ENCODE measurements around the gene NALCN.

NALCN gene

GRCh38 chr13:101146101-101146898 is 270.0 kb downstream of the NALCN start:
- DNase-seq = no peak
- intact Hi-C loops (cut with DNase I) = loop anchor here (10.0 kb wide), 2 partner anchors 609 to 769 kb away; no protein-coding TSS in a partner anchor

GRCh38 chr13:101144808-101145419 is 271.4 kb downstream of the NALCN start:
- DNase-seq = no peak

DNA sequence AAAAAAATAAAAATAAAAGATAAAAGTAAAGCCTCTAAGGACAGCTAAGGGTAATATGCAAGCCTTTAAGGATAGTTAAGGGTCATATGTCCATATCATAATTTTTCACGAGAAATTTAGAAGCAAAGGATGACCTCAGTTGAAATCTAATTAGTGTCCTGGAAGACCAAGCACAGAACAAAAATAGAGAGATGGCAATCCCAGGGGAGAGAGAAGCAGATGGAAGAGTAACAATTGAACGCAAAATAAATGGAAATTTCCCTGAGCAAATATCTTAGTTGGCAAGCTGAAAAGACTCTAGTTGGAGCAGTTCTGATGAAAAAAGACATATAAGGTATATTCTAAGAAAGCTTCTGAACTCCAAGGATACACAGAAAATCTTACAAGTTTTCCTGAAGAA is 275.4 kb downstream of the NALCN start:
- intact Hi-C loops (cut with DNase I) = loop anchor here (10.0 kb wide), 2 partner anchors 614 to 774 kb away; no protein-coding TSS in a partner anchor
- no peak for DNase-seq

More at GRCh38 chr13:101144808-101145419, 271.4 kb downstream of the NALCN start:
- intact Hi-C loops (cut with DNase I) = loop anchor here (1.0 to 10.0 kb wide), 3 partner anchors 329 to 770 kb away; no protein-coding TSS in a partner anchor

DNA sequence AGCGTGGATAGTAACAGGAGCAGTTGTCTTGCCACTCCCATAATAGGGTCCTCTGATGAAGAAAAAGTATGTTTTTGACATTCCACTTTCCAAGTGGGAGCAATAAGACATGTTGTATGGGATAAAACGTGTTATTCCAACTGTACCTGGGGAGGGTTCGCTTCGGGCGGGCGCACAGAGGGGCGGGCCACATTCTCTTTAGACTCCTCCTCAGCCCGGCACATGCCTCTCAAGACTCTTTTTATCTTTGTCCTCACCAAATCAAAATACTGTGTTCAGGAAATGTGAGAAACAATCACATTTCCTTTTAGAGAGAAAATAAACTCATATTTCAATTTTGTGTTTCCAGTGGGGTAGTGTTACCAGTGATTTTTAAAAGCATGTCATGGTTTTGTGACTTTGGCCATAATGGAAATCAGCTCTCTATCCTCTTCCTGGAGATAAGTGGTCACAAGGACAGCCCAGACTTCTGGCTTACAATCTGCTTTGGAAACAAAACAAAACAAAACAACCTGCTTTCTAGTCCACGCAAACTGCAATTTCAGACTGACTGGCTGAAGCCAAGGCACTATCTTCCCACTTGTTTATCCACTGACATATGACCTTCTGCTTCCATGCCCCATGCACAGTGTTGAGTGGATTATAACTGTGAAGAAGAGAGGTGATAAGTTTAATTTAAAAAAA is 276.1 kb downstream of the NALCN start:
- no peak for DNase-seq
- intact Hi-C loops (cut with DNase I) = loop anchor here (10.0 kb wide), 2 partner anchors 615 to 775 kb away; no protein-coding TSS in a partner anchor

GRCh38 chr13:101139081-101139480 is 277.2 kb downstream of the NALCN start:
- intact Hi-C loops (cut with DNase I) = no loop called here
- no peak for DNase-seq

DNA sequence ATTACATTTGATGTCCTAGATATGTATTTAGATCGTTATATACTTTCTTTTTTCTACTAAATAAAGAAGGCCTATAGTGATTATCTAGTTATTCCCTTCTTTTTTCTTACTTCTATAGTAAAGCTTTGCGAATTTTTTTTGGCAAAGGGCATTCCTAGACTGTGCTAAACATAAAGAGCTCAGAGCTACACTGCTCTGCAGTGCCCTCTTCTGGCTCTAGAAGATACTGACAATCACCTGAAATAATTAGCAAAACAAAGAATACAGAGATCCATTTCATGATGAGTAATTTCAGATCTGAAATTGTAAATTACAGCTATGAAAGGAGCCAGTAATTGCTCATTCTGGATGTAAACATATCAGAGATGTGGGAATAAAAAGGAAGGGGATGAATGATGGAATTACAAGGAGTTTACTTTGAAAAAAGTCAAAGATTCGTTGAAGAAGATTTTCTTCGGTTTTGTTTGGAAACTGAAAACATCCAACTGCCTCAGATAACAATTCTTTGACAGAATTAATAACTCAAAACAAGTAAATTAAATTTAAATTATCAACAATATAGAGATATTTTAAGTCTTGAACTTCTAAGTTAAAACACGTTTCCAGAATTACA is 288.5 kb downstream of the NALCN start:
- DNase-seq = peak in 2 of 10 donors; percentile 11 to 21
- intact Hi-C loops (cut with DNase I) = loop anchor here (10.0 kb wide), 1 partner anchor 1473 kb away; no protein-coding TSS in a partner anchor

DNA sequence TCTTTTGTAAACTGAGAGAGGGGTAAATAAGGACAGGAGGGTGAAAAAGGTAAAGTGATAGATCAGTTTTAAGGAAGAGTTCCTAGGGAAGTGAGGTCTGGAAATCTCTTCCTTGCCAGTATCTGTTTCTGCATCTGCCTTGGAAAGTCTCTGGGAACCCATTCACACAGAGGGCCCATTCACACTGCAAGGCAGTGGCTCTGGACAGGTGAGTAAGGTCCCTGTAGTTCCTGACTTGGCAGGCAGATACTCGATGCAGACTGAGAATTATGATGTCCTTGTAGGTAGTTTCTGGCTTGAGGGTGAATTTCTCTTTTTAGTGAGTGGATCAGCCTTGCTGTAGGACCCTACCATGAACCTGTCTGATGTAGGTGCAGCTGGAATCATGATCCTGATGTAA is 293.3 kb downstream of the NALCN start:
- intact Hi-C loops (cut with DNase I) = loop anchor here (10.0 kb wide), 1 partner anchor 1468 kb away; no protein-coding TSS in a partner anchor
- no peak for DNase-seq

DNA sequence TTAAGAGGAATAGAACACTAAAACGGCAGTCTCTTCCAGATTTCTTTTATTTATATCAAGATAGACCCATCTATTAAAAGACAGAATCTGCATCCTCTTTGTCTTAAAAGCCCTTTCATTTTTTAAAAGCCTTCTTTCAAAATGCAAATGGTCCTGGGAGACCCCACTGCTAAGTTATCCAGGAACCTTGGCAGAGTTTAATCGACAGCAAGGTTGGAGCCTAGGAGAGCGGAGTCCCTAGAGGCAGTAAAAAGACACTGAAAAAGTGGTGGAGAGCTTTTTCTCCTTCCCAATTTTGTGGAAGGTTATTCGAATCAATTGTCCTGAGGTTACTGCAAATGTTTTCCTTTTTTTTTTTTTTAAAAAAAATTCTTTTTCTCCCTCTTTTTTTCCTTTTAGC is 294.7 kb downstream of the NALCN start:
- DNase-seq = no peak
- intact Hi-C loops (cut with DNase I) = loop anchor here (10.0 kb wide), 1 partner anchor 1467 kb away; no protein-coding TSS in a partner anchor

- intact Hi-C loops (cut with DNase I) = loop anchor here (10.0 kb wide), 1 partner anchor 1465 kb away; no protein-coding TSS in a partner anchor
- no peak for DNase-seq
These were observed 296.3 kb downstream of the NALCN start for GRCh38 chr13:101120007-101120406.

- no peak for DNase-seq
- intact Hi-C loops (cut with DNase I) = no loop called here
These were observed 299.5 kb downstream of the NALCN start for GRCh38 chr13:101116826-101117225.

DNA sequence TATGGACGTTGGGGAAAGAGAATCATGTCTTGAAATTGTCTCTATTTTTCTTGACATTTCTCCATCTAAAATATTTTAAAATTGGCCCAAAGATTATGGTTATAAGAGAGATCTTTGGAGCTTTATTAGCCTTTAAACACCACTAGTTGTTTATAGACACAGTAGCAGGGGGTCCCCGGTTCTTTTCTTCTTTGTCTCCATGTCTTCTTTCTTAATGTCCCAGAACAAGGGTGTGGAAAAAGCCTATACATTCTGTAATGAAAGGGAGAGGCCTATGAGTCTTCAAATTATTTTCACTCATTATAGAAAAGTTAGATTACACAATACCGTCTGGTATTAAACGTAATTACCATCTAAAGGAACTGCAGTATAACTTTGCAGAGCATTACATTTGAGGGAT is 300.0 kb downstream of the NALCN start:
- intact Hi-C loops (cut with DNase I) = no loop called here
- no peak for DNase-seq

- intact Hi-C loops (cut with DNase I) = no loop called here
- DNase-seq = no peak
These were observed 300.5 kb downstream of the NALCN start for GRCh38 chr13:101115762-101116171.

GRCh38 chr13:101111894-101112293 is 304.4 kb downstream of the NALCN start:
- DNase-seq = no peak
- intact Hi-C loops (cut with DNase I) = no loop called here

- no peak for DNase-seq
- intact Hi-C loops (cut with DNase I) = no loop called here
These were observed 307.3 kb downstream of the NALCN start for GRCh38 chr13:101109005-101109404.

GRCh38 chr13:101098873-101099272 is 317.4 kb downstream of the NALCN start:
- intact Hi-C loops (cut with DNase I) = no loop called here
- DNase-seq = no peak

DNA sequence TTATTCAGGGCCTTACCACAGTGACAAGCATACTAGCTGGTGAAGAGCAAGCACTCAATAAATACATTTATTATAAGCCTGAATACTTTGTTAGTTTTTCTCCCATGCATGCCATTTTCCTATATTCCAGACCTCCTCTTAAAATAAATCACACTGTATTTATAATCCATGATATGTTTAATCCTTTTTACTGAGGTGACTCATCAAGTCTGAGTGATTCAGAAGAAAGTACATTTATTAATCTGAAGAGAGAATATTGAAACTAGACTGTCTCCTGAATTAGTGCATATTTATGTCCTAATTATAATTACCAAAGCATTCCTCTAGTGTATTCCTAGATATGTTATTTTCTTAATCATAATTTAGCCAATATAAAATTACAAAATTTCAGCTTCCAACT is 323.3 kb downstream of the NALCN start:
- intact Hi-C loops (cut with DNase I) = no loop called here
- DNase-seq = no peak

DNA sequence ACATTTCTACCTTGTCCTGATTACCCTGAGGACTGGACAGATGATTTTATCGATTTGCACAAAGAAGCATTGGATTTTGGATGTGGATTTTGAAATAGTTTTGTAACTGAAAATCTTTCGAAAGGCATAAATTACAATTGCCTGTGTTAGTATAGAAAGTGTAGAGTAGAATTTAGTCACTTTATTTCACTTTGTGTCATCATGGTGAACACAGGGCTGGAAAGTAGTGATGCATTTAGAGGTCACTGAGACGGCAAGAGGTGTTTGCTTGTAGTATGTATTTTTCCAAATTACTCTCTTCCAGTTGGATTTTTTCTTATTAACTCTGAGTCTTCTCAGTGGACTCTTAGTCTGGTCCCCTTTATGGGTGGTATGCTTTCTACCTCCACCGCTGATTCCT is 326.0 kb downstream of the NALCN start:
- no peak for DNase-seq
- intact Hi-C loops (cut with DNase I) = no loop called here

DNA sequence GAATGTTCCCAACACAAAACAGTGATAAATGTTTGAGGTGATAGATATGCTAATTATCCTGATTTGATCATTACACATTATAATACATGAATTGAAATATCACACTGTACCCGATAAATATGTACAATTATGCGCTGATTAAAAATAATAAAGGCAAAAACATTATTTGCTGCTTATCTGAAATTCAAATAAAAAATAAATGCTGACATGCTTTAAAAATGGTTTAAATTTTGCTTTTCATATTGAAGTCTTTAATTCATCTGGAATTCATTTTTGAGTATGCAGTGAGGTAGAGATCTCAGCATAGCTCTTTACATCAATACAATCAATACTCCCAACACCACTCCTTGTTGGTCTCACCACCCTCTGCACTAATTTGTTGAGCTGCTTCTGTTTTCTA is 330.8 kb downstream of the NALCN start:
- intact Hi-C loops (cut with DNase I) = no loop called here
- DNase-seq = no peak

GRCh38 chr13:101082441-101082840 is 333.9 kb downstream of the NALCN start:
- intact Hi-C loops (cut with DNase I) = no loop called here
- no peak for DNase-seq

GRCh38 chr13:101080616-101081015 is 335.7 kb downstream of the NALCN start:
- no peak for DNase-seq
- intact Hi-C loops (cut with DNase I) = no loop called here

Data from posterior cingulate gyrus (tissue), 11 donors.